H1 (cell line): ENCODE data around the gene LIF. TPM values are rescaled to one million over a fixed set of nuclear protein-coding genes. Genes with fewer than 3 reads are reported as not detected.

ENCODE experiments used
- CTCF ChIA-PET: fragments of 300-600 bp; sonication (Branson Sonifier 250); formaldehyde crosslinking; loops from one replicate; lab custom pipeline; 2021; ENCODE audit not compliant: partially characterized antibody; lab: Charles Lee
- POLR2A ChIA-PET: fragments of 300-600 bp; sonication (Branson Sonifier 250); formaldehyde crosslinking; loops from one replicate; lab custom pipeline; 2021; ENCODE audit warnings: inconsistent platforms; ENCODE audit not compliant: partially characterized antibody; lab: Charles Lee
- DNase-seq, 2 experiments: peaks; one replicate each; pipeline versions ENCODE4 v3.0.0 to v3.0.0-alpha.2; 2010 to 2022; ENCODE audit warnings: low spot score in 2 of 2, low read depth in 1 of 2, mixed read lengths in 1 of 2
- FAIRE-seq: peaks from 2 replicates; lab custom pipeline; 2011; peaks lifted over from hg19 to GRCh38; lab: Jason Lieb, UNC
- H2AFZ ChIP-seq: 2 replicates; pipeline ENCODE4 v1.8.1; 2012; ENCODE audit warnings: low read length, inconsistent platforms
- H2AK5ac ChIP-seq: 2 replicates; pipeline ENCODE4 v1.6.1; 2013; ENCODE audit warnings: low read depth, low read length
- H2BK120ac ChIP-seq: replicated peaks from 2 replicates; pipeline ENCODE3; 2013; ENCODE audit warnings: low read depth, low read length, inconsistent platforms
- H2BK12ac ChIP-seq: 2 replicates; pipeline ENCODE4 v1.6.1; 2013; ENCODE audit warnings: low read depth, low read length
- H2BK15ac ChIP-seq: 2 replicates; pipeline ENCODE4 v1.6.1; 2013; ENCODE audit warnings: low read length
- H2BK20ac ChIP-seq: 2 replicates; pipeline ENCODE4 v1.6.1; 2013; ENCODE audit warnings: low read length
- H2BK5ac ChIP-seq: 2 replicates; pipeline ENCODE4 v1.6.1; 2013; ENCODE audit warnings: low read depth, low read length
- H3K14ac ChIP-seq: 2 replicates; pipeline ENCODE4 v1.6.1; 2013; ENCODE audit warnings: inconsistent platforms; ENCODE audit not compliant: insufficient read length
- H3K18ac ChIP-seq: 2 replicates; pipeline ENCODE4 v1.6.1; 2013; ENCODE audit warnings: low read length; ENCODE audit errors: extremely low read depth
- H3K23ac ChIP-seq: 2 replicates; pipeline ENCODE4 v1.6.1; 2013; ENCODE audit warnings: inconsistent platforms; ENCODE audit not compliant: insufficient read length
- H3K23me2 ChIP-seq: 2 replicates; pipeline ENCODE4 v1.6.1; 2013; ENCODE audit warnings: low read depth, low read length
- H3K27ac ChIP-seq: 2 replicates; pipeline ENCODE4 v1.6.1; 2011; ENCODE audit warnings: low read depth, low read length, inconsistent platforms
- H3K27me3 ChIP-seq, 4 experiments: replicated peaks in 1 of 4; 1 replicate in 1 of 4; 2 replicates in 3 of 4; pipeline versions ENCODE4 v1.6.1 to v1.8.1; 2011 to 2013; ENCODE audit warnings: low read length in 3 of 4, mild to moderate bottlenecking in 3 of 4, inconsistent platforms in 2 of 4, mixed read lengths in 2 of 4, moderate library complexity in 1 of 4; ENCODE audit not compliant: control insufficient read depth in 3 of 4, insufficient read depth in 3 of 4; ENCODE audit errors: extremely low read depth in 1 of 4
- H3K36me3 ChIP-seq, 4 experiments: 2 replicates each; pipeline versions ENCODE4 v1.6.1 to v1.8.1; 2011 to 2013; ENCODE audit warnings: mild to moderate bottlenecking in 4 of 4, low read length in 3 of 4, moderate library complexity in 2 of 4, control low read depth in 1 of 4, inconsistent platforms in 1 of 4; ENCODE audit not compliant: insufficient read depth in 4 of 4, control insufficient read depth in 2 of 4
- H3K4ac ChIP-seq: replicated peaks from 2 replicates; pipeline ENCODE3; 2013; ENCODE audit warnings: low read length, low read depth, mixed read lengths, inconsistent platforms; ENCODE audit not compliant: insufficient read length
- H3K4me1 ChIP-seq, 4 experiments: replicated peaks in 1 of 4; 1 replicate in 1 of 4; 2 replicates in 3 of 4; pipeline versions ENCODE4 v1.6.1 to v1.8.1; 2011 to 2013; ENCODE audit warnings: low read length in 3 of 4, inconsistent platforms in 2 of 4, mixed read lengths in 1 of 4; ENCODE audit not compliant: insufficient read depth in 4 of 4, control insufficient read depth in 3 of 4
- H3K4me2 ChIP-seq, 2 experiments: 2 replicates each; pipeline versions ENCODE4 v1.6.1 to v1.8.1; 2011 to 2013; ENCODE audit warnings: low read depth in 2 of 2, low read length in 2 of 2, control low read depth in 1 of 2, inconsistent platforms in 1 of 2, mild to moderate bottlenecking in 1 of 2; ENCODE audit not compliant: insufficient read depth in 1 of 2
- H3K4me3 ChIP-seq, 4 experiments: fragments of 200-600, 300-600 bp in 1 of 4; sonication (generic), shearing (Covaris generic), sonication (Bioruptor Twin) in 1 of 4; 2 replicates each; pipeline versions ENCODE4 v1.5.1 to v1.8.1; 2011 to 2016; ENCODE audit warnings: low read length in 4 of 4, low read depth in 3 of 4, control low read depth in 2 of 4, inconsistent platforms in 2 of 4, mild to moderate bottlenecking in 2 of 4, mixed read lengths in 1 of 4, moderate library complexity in 1 of 4; ENCODE audit not compliant: insufficient read depth in 2 of 4; ENCODE audit errors: extremely low read depth in 1 of 4
- H3K56ac ChIP-seq: replicated peaks from 2 replicates; pipeline ENCODE3; 2013; ENCODE audit warnings: low read depth, mild to moderate bottlenecking, mixed read lengths, low read length, inconsistent platforms; ENCODE audit not compliant: insufficient read length
- H3K79me1 ChIP-seq: 2 replicates; pipeline ENCODE4 v1.6.1; 2013; ENCODE audit warnings: low read depth, low read length, control low read depth
- H3K79me2 ChIP-seq, 2 experiments: 2 replicates each; pipeline versions ENCODE4 v1.6.1 to v1.8.1; 2012 to 2013; ENCODE audit warnings: low read length in 2 of 2, mild to moderate bottlenecking in 2 of 2, inconsistent platforms in 1 of 2; ENCODE audit not compliant: insufficient read depth in 2 of 2, control insufficient read depth in 1 of 2
- H3K9ac ChIP-seq, 4 experiments: replicated peaks in 1 of 4; 1 replicate in 1 of 4; 2 replicates in 3 of 4; pipeline versions ENCODE4 v1.6.1 to v1.8.1; 2011 to 2013; ENCODE audit warnings: low read depth in 3 of 4, low read length in 3 of 4, control low read depth in 2 of 4, mild to moderate bottlenecking in 2 of 4, moderate library complexity in 2 of 4, inconsistent platforms in 1 of 4; ENCODE audit errors: extremely low read depth in 1 of 4
- H3K9me3 ChIP-seq, 2 experiments: 2 replicates each; pipeline versions ENCODE4 v1.6.1 to v1.8.1; 2012 to 2013; ENCODE audit warnings: mild to moderate bottlenecking in 2 of 2, moderate library complexity in 2 of 2, control low read depth in 1 of 2, inconsistent platforms in 1 of 2, low read depth in 1 of 2, low read length in 1 of 2, mixed read lengths in 1 of 2; ENCODE audit not compliant: insufficient read depth in 2 of 2
- H4K20me1 ChIP-seq, 2 experiments: replicated peaks in 1 of 2; 2 replicates each; pipeline versions ENCODE3 to v1.8.1; 2011 to 2013; ENCODE audit warnings: inconsistent platforms in 2 of 2, low read length in 2 of 2, mild to moderate bottlenecking in 1 of 2; ENCODE audit not compliant: insufficient read depth in 2 of 2, control insufficient read depth in 1 of 2
- H4K5ac ChIP-seq: 2 replicates; pipeline ENCODE4 v1.6.1; 2013; ENCODE audit warnings: low read length, low read depth, mixed read lengths, inconsistent platforms; ENCODE audit not compliant: insufficient read length
- H4K8ac ChIP-seq: 2 replicates; pipeline ENCODE4 v1.8.0; 2013; ENCODE audit warnings: mild to moderate bottlenecking, moderate library complexity, low read length, inconsistent platforms; ENCODE audit not compliant: insufficient read depth; ENCODE audit errors: extremely low read depth
- H4K91ac ChIP-seq: replicated peaks from 2 replicates; pipeline ENCODE3; 2013; ENCODE audit warnings: low read length, mixed read lengths, inconsistent platforms; ENCODE audit not compliant: insufficient read length
- GTF2F1 ChIP-seq: IDR thresholded peaks from 2 replicates; pipeline ENCODE4 v1.6.1; 2012; ENCODE audit warnings: low read depth, low read length, improper control_type of control experiment, borderline replicate concordance
- JUND ChIP-seq: IDR thresholded peaks from 2 replicates; pipeline ENCODE4 v1.6.1; 2011; ENCODE audit warnings: mild to moderate bottlenecking, improper control_type of control experiment, low read length
- POLR2A ChIP-seq, 2 experiments: IDR thresholded peaks; 1 replicate in 1 of 2; 2 replicates in 1 of 2; pipeline ENCODE4 v1.6.1; 2011; ENCODE audit warnings: low read depth in 2 of 2, low read length in 2 of 2, mild to moderate bottlenecking in 2 of 2; ENCODE audit errors: control extremely low read depth in 1 of 2
- RAD21 ChIP-seq, 2 experiments: IDR thresholded peaks in 1 of 2; conservative IDR thresholded peaks in 1 of 2; 2 replicates each; pipeline ENCODE4 v1.6.1; 2011; ENCODE audit warnings: low read depth in 2 of 2, low read length in 2 of 2, improper control_type of control experiment in 1 of 2, inconsistent platforms in 1 of 2, mild to moderate bottlenecking in 1 of 2, moderate library complexity in 1 of 2
- WGBS, 2 experiments: shearing (Covaris generic) in 1 of 2; methylation state at CpG; one replicate each; pipeline versions ENCODE4 v1.1.6 to v1.1.7; 2013 to 2015; ENCODE audit warnings: low lambda C conversion rate in 2 of 2, mixed read lengths in 2 of 2, inconsistent platforms in 1 of 2, low coverage in 1 of 2, missing lambda C conversion rate in 1 of 2; ENCODE audit not compliant: insufficient replicate concordance in 2 of 2, insufficient coverage in 1 of 2, insufficient read length in 1 of 2; ENCODE audit errors: extremely low coverage in 1 of 2, missing lambda C conversion rate in 1 of 2; 5-methylcytosine and 5-hydroxymethylcytosine counted together
- polyA plus RNA-seq, 7 experiments: library from polyadenylated mRNA; depleted of rRNA in 3 of 7; stranded (reverse) in 5 of 7; unstranded in 2 of 7; fragments of >200 nt in 5 of 7; fragments of 200-250 nt in 2 of 7; gene quantifications; 1 replicate in 5 of 7; 2 replicates in 1 of 7; 4 replicates in 1 of 7; pipeline versions ENCODE4 v1.2.1 to v1.2.3, GENCODE V29; 2011 to 2013; ENCODE audit warnings: missing spikeins in 2 of 7, mixed read lengths in 2 of 7
- total RNA-seq: library from RNA; stranded (reverse); fragmentation: NEBNext Ultra II Directional; extraction: Animal tissue kit (Norgen Biotek cat#: 25700); gene quantifications from 2 replicates; pipeline ENCODE4 v1.2.1, GENCODE V29; 2021
- TF ChIP-seq, protein P1 (sequence below), 3 experiments: IDR thresholded peaks; 1 replicate in 2 of 3; 2 replicates in 1 of 3; pipeline versions ENCODE4 v1.5.1 to v1.6.1; 2011; ENCODE audit warnings: low read length in 3 of 3, mild to moderate bottlenecking in 3 of 3, inconsistent platforms in 2 of 3, low read depth in 1 of 3, moderate library complexity in 1 of 3; ENCODE audit not compliant: insufficient read depth in 1 of 3; ENCODE audit errors: control extremely low read depth in 1 of 3

The LIF gene
- total and polyA plus RNA-seq, 2 of the 8 experiments (the other 6 are each of a cell fraction or from before 2014, with no cell fraction given): 3.3 to 3.5 TPM

DNA sequence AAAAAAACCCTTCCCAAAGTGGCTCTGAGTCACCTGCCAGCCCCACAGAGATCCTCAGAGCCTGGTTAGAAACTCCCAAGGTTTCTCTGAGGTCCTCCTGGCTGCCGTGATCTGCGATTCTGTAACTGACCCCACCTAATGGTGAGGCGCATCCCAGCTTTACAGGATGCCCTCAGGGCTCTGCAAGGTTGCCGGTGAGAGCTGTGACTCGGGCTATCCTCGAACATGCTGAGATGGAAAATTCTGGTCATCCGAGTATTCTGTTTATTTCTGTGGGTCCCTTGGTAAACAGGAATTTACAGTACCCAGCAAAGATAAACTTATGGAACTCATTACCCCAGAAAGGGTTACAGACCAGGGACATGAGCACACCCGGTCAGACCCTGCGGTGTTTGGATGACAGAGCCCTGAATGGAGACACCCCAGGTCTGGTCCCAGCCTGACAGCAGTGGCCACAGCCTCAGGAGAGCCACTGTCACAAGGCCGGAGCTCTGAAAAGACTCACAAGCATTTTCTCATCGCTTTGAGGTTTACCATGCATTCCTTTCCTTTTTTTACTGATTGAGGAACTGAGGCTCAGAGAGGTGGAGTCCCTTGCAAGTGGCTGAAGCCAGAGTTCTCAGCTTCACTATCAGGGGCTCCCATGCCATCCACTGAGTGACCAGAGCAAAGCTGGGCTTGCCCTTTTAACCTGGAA is 22.2 kb downstream of the LIF start:
- Histone ChIP-seq H3K14ac (no peak overlapping the region), H3K4ac (no peak overlapping the region), H3K23me2 (no peaks in the 10 kb centered on the region; the same call in none of the 2 replicates), H3K9ac (no peak overlapping the region; a peak in 1 of 7 replicates), H4K5ac (no peak overlapping the region), H2BK20ac (no peak overlapping the region), H2BK5ac (no peak overlapping the region), H2BK120ac (no peak overlapping the region), H3K79me1 (no peaks in the 10 kb centered on the region; the same call in 1 of the 2 replicates), H3K56ac (no peak overlapping the region), H2AFZ (no peak overlapping the region), H4K91ac (no peak overlapping the region), H3K4me2 (no peak overlapping the region), H3K79me2 (no peaks in the 10 kb centered on the region), H2BK12ac (no peak overlapping the region), H3K23ac (no peak overlapping the region), H3K18ac (no peak overlapping the region; the same call in 1 of the 2 replicates), H3K36me3 (no peaks in the 10 kb centered on the region), H3K9me3 (no peaks in the 10 kb centered on the region), H3K4me3 (no peak overlapping the region), H3K27me3 (peaks cover 0 to 3% (median 0%) of the 10 kb centered on the region in 4 experiments; a peak in 1 of 7 replicates), H2AK5ac (no peak overlapping the region), H2BK15ac (no peak overlapping the region; the same call in 1 of the 2 replicates), H4K20me1 (peaks cover 0 to 2% of the 10 kb centered on the region in 2 experiments), H3K27ac (no peak overlapping the region), H3K4me1 (peaks cover 0 to 6% (median 5%) of the 10 kb centered on the region in 4 experiments; a peak in 5 of 7 replicates), H4K8ac (no peak overlapping the region)
- POLR2A ChIA-PET: interaction anchor here (1.0 to 1.3 kb wide), 3 partner anchors 9 to 13 kb away, joined by 3 read pairs; no protein-coding TSS in a partner anchor
- FAIRE-seq: no peak
- CTCF ChIA-PET: interaction anchor here (0.5 to 2.0 kb wide), 9 partner anchors 16 to 1112 kb away, joined by 3 to 6 read pairs (median 4); no protein-coding TSS in a partner anchor
- 83% methylated on average over 11 of the region's 11 CpGs; no CpG with 5 or more reads in 1 of the 2 experiments for WGBS, 2 experiments
- no peak for DNase-seq
- TF ChIP-seq RAD21 (IDR thresholded peaks at IDR 0.05 in 1 of 2, conservative IDR thresholded peaks at IDR 0.05 in 1 of 2; ENCODE audit: low read depth in 2 of 2, low read length in 2 of 2) (0 out of 4 replicates have a peak, but pooled peaks have one; percentile 2 to 12), JUND (no peak), GTF2F1 (no peak), POLR2A (IDR thresholded peaks at IDR 0.05; ENCODE audit: control extremely low read depth in 1 of 2, low read depth in 2 of 2, low read length in 2 of 2) (no peak)
- TF ChIP-seq, protein P1, sequence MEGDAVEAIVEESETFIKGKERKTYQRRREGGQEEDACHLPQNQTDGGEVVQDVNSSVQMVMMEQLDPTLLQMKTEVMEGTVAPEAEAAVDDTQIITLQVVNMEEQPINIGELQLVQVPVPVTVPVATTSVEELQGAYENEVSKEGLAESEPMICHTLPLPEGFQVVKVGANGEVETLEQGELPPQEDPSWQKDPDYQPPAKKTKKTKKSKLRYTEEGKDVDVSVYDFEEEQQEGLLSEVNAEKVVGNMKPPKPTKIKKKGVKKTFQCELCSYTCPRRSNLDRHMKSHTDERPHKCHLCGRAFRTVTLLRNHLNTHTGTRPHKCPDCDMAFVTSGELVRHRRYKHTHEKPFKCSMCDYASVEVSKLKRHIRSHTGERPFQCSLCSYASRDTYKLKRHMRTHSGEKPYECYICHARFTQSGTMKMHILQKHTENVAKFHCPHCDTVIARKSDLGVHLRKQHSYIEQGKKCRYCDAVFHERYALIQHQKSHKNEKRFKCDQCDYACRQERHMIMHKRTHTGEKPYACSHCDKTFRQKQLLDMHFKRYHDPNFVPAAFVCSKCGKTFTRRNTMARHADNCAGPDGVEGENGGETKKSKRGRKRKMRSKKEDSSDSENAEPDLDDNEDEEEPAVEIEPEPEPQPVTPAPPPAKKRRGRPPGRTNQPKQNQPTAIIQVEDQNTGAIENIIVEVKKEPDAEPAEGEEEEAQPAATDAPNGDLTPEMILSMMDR (IDR thresholded peaks at IDR 0.05; ENCODE audit: control extremely low read depth in 1 of 3, insufficient read depth in 1 of 3, low read depth in 1 of 3, low read length in 3 of 3): peak in 1 of 3 experiments; percentile 9; a peak in 1 of 4 replicates
